ENCODE measurements around the gene DUOX2.
A peak's percentile ranks its signal among the peaks of the same experiment; 100 is the strongest.
"Not testable (repeated sequence)": the region's sequence is repeated elsewhere in the genome, so short reads cannot be mapped to it uniquely, and the experiment has no call there.

Gene DUOX2

DNA sequence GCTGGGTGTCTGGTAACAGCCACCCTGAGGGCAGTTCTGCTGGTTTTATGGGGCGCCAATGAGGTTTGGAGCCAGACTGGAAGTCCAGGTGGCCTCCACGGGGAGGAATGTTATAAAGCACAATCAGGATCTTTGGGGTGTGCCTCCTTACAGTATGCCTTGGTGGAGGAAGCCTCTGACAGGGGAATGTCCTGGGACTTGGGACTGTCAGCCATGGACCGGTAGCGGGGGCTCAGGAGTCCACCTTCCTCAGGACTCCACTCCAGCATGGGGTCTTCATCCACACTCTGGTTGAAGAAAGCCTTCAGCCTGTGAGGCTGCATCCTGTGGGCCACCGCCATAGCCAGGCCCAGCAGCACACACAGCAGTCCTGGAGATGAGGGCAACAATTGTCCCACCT lies 5.0 kb upstream of the DUOX2 start:
- no peak for DNase-seq

DNA sequence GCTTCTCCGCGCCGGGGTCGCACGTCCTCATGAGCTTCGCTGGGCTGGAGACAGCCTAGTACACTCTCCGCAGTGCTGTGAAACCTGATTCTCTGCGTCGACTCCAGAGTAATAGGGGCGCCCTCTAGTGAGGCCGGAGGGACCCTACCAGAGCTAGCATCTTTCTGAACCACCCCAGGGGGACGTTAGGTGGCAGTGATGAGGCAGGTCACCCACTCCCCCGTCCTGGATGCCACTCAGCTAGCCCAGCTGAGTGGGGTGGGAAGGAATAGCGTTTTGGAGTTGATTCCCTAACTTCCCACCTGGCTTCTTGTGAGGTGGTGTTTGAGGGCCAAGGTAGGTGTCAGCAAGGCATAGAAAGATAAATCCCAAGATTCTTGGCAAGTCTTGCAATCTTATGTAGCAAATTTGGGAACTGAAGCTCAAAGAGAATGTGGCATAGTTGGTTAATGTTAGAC lies 4.2 kb upstream of the DUOX2 start:
- peak; percentile 97 for DNase-seq

DNA sequence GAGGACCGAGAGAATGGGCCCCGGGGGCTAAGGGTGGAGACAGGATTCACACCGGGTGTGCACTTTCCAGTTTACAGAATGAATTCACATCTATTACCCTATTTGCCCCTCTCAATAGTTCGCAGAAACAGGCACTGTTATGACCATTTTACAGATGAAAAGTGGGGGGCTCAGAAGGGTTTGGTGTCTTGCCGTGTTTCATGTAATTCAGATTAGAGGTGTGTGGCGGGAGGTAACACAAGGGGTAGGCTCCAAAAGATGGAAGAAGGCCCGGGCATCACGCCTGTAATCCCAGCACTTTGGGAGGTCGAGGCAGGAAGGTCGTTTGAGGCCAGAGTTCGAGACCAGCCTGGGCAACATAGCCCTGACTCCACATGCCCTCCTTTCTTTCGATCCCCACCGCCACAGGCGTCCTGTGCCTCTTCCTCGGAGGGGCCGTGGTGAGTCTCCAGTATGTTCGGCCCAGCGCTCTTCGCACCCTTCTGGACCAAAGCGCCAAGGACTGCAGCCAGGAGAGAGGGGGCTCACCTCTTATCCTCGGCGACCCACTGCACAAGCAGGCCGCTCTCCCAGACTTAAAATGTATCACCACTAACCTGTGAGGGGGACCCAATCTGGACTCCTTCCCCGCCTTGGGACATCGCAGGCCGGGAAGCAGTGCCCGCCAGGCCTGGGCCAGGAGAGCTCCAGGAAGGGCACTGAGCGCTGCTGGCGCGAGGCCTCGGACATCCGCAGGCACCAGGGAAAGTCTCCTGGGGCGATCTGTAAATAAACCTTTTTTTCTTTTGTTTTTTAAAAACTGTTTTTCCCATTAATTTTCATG lies 3.5 kb upstream of the DUOX2 start:
- DNase-seq, result no peak

DNA sequence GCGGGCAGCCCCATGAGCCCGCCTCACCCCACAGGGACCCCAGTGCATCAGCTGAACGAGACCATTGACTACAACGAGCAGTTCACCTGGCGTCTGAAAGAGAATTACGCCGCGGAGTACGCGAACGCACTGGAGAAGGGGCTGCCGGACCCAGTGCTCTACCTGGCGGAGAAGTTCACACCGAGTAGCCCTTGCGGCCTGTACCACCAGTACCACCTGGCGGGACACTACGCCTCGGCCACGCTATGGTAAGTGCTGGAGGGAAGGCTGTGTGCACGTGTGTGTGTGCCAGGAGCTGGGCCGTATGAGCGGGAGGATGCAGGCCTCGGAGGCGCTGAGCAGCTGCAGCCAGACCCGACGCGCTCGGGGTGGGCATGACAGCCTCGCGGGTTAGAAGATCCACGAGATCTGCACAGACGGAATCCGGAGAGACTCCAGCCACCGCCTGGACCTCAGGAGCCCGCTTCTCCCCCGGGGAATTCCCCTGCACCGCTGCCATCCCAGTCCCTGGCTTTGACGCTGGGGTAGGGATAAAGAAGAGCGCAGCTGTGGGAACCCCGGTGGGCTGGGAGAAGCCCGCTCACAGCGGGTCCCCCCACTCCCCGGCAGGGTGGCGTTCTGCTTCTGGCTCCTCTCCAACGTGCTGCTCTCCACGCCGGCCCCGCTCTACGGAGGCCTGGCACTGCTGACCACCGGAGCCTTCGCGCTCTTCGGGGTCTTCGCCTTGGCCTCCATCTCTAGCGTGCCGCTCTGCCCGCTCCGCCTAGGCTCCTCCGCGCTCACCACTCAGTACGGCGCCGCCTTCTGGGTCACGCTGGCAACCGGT lies 2.7 kb upstream of the DUOX2 start:
- DNase-seq, result no peak

DNA sequence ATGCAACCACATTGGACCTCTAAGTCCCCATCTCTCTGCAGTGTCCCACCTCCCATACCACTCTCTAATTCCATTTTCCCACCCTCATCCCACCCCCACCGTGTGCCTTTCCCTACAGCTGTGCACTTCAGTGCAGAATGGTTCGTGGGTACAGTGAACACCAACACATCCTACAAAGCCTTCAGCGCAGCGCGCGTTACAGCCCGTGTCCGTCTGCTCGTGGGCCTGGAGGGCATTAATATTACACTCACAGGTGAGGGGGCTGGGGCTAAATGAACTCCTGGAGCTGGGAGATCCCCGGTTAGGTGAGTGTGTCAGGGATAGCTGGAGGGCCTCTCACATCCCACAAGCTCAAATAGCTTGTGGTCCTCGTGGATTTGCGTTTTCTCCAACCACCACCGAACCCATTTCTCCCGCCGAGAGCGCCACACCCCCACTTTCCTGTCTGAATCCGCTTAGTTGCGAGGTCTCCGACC lies 2.1 kb upstream of the DUOX2 start:
- no peak for DNase-seq

DNA sequence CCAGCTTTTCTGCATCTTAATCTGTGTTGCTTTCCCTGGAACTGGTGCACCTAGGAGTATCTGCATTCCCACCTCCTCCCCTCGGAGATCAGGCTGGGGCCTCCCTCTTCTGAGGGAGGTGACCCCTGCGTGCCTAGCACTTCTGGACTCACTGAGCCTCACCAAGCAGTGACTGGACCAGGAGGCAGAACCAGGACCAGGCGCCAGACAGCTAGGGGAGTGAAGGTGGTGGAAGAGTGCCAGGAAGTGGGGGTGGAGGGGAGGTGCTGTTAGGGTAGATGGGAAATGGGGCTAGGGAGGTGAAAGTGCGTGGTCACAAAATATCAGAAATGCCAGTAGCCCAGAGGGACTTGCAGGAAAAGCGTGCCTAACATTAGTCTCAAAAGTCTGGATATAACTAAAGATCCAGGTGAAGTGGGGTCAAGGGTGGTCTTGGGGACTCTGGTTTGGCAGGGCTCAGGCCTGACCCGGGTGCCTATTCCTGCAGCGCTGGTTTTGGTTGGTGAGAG lies 1.4 kb upstream of the DUOX2 start:
- DNase-seq, result no peak

DNA sequence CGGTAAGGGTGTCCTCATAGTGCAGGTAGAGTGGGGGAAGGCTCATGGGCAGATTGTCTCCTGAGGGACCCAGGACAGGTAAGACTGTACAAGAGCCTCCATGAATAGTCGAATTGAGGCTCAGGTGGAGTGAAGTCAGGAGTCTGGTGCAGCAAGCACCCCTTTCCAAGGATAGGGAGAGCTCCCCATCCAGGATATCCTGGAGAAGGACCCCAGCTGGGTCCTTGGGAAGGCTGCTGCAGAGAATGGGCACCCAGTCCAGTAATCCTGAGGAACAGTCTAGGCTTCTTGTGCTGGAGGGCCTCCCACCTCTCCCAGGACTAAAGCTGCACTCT lies 746 bp upstream of the DUOX2 start:
- DNase-seq, result no peak

DNA sequence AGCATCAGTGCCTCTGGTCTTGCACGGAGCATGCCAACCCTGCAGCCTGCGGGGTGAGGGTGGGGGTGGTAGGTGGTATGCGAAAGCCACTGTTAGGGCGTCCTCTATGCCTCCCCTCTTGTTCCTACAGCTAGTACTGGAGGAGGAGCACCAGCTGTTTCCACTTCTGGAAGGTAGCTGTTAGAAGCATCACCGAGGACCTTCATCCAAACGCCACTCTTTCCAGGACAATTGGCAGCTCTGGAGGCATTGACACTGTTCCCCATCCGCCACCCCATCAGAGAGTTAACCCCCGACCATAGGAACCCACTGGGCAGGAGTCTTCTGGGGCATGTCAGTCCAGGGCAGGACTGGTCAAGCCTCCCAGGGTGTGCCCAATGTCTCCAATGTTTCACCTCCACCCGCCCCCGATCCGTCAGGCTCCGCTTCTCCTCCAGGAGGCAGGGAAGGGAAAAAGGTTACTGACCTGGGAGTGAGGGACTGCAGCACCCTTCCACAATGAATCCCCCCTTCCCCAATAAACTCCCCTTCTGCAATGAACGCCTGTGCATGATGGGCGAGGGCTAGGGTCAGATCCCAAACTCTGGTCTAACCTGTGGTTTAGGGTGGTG lies 487 bp downstream of the DUOX2 start:
- DNase-seq, result no peak

DNA sequence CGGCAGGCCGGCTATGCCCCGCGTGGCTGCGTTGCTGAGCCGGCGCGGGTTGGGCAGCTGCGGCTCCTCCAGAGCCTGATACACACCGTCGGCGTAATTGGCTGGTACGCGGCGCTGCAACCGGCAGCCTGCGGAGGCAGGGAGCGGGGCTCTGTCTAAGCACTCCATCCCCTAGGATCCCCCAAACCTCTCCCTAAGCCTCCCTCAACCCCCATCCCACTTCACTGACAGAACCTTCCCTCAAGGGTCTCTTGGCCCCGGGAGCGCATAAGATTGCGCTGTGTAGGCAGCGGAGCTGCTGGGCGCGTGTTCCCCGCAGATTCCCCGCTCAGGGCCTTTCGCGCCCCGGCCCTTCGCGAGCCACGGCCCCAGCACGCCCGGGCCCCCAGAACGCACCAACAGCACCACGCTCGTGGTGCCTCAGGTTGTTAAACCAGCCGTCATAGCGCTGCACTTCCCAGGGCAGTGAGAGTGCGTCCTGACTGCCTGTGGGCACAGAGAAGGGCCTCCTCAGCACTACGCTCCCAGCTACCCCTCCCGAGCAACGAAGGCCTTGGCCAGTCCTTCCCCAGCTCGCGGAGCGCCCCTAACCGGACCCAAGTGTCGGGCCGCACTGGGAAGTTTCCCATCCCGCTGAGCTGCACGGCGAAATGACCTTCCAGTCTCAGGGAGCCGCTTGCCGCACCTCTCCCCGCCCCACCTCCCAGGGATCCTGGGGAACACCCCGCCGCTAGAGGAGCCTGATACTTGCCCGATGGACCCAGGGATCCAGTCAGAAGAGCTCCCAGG lies 1.2 kb downstream of the DUOX2 start:
- DNase-seq, result peak; percentile 39

DNA sequence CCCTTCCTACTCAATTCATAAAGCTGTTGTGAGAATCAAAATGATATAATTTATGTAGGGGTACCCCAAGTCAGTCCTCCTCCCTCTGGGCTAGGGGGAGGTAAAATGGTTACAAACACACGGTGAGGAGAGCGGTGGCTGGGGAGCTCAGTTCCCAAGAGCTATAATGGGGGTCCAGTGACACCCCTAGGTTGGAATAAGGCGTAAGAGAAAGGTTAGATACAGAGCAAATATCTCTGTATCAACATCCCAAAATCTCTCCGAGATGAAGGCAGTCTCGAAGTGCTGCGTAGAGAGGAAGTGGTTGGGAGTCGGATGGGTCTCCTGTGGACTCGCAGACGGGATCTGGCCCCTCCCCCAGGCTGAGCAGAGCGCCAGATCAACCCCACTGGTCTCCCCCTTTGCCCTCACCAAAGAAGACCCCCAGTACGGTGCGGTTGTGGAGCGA lies 1.8 kb downstream of the DUOX2 start:
- DNase-seq, result no peak

DNA sequence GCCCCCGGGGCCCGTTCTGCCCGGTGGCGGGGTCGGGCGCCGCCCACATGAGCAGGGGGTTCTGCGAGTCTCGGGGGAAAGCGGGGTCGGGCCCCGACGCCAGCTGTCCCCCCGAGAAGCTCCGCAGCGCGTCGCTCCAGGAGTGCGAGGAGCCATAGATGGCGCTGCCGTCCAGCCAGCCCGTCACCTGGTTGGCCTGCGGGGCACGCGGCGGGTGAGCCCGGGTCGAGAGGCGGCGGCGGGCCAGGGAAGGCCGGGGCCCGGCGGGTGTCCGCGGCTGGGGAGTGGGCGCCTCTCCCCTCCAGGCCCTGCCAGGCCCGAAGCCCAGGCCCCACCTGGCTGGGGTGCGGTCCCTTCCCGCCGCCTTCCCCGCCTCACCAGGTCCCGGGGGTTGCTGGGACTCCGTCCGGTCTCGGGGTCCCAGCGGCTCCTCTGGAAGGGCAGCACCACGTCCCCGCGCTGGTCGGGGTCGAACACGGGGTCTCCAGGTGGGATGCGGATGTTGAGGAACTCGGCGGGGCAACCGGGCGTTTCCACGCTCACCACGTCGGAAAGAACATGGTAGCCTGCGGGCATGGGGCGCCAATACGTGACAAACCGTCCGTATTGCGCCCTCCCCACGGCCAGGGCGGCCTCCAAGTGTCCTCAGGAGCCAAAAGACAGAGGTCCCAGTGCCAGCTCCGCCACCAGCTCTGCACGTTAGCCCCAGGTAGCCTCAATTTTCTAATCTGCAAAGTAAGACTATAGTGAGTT lies 2.4 kb downstream of the DUOX2 start:
- DNase-seq, result no peak

DNA sequence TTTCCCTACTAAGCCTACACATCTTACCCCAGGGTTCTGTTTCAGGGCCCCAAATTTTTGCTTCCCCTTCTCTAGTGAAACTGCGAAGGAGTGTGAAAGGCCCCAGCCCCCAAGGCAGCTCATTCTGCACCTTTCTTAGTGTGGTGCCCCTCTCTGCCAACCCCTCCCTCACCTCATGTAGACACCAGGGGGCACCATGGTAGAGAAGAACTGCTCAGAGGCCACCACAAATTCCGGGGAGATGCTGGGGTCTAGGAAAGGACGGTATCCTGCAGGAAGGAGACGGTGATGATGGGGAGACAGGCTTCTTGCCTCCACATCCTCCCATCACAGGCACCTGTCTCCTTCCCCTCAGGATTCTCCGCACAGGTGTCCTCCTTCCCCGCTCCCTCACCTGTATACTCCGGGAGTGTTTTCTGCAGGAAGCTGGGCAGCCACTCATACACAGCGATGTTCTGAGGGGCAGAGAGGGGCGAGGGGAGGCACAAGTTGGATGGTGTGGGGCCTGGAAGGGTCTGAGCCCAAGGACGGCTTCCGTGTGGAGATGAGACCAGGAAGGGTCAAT lies 3.6 kb downstream of the DUOX2 start:
- DNase-seq, result no peak

DNA sequence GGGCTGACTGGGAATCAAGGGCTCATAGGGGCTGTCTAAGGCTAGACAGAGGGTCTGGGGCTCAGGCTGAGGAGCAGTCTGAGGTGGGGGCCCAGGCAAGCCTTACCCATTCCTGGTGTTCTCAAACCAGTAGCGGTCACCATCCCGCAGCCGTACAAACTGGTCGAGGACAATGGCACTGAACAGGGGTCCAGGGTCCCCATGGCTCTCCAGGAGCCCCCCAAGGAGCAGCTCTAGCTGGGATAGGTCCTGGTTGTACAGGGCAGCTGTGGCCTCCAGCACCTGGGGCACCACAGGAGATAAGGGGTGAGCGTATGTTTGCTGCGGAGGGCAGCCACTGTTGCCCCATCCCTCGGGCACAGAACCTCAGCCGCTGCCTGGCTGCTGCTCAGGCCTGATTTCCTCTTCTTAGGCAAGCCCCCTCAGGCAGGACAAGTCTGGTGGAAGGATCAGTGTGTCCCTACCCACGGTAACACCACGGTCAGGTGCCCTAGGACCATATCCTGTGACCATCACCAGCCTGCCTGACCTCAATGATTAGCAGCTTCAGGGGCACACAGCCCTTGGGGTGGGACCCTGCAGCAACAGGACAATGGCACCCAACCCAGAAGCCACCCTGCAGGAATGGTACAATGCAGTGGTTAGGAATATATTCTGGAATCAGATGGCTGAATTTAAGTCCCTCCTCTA lies 5.9 kb downstream of the DUOX2 start:
- DNase-seq, result no peak

DNA sequence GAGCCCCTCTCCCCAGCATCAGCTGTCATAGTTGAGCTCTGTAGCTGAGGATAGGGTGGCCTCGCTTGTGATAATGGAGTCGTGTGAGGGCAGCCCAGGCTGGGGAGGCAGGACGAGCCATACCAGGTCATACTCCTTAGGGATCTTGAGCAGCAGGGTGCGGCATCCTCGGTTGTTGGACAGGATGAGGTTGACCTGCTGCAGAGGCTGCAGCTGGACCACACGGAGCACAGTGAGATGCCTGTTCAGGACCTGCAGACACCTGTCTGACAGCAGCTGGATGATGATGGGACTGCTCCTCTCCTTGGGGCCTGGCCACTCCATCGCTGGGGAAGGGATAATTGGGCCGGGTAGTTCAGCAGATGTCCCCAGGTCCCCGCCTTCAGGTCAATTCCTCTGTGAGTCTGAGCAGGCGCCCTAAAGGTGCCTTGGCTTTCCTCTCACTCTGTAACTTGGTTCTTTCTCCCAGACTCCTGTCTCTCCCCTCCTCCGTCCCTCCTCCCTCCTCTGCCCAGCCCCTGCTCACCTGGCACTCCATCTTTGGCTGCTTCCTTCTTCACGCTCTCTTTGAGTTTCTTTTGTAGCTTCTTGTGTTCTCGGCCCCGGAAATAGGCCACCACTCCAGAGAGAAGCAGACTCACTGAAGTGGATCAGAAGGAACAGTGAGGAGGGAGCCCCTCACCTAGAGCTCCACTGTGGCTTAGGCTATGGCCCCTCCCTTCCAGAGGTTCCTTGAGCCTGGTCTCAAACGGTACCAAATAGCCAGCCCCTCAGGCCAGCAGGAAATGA lies 7.8 kb downstream of the DUOX2 start:
- no peak for DNase-seq

DNA sequence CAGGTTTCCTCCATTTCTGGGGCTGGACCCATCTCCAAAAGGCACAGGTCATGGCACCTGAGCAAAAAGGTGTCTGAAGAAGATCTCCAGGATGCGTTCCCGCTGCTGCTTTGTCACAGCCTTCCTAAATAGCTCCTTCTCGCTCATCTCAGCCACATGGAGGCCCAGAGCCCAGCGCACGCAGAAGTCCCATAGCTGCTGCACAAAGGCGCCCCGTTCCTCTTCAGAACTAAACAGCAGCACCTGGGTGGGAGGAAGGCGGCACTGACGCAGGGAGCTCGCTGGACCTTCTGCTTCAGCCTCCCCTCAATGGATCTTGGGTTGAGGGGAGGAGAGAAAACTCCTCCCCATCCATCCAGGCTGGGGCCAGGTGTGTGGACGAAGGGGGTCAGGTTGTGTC lies 8.4 kb downstream of the DUOX2 start:
- DNase-seq, result no peak

DNA sequence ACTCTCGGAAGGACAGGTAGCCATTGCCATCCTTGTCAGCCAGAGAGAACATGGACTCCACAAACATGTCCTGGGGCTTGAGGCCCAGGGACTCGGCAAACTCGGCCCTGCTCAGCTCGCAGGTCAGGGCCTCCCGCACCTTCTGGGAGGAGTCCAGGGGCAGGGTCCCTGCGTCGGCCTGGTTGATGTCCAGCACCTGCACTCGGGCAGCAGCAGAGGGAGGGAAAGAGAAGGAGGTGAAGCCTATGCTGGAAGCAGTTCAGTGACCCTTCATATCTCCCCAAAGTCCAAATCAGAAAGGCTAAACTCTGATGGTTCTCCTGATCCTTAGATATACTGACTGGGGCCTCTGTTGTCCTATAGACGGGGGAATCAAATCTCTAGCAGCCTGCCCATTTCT lies 9.8 kb downstream of the DUOX2 start:
- DNase-seq, result not testable (repeated sequence)

DNA sequence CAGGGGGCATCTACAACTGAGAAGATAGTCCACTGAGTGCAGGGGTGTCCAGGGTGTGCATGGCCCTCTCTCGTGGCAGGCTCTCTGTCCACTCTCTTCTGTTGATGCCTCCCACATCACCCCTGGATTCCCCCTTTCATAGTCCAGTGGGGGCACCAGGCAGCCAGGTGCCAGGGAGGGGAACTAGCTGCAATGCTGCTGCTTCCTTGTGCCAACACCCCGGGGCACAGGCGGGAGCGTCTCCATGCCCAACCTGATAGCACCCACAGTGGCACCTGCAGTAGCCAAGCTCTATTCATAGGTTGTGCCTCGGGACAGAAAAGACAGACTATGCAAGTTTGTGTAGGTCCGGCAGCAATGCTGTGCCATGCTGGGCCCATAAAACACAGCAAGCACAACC lies 11.7 kb downstream of the DUOX2 start:
- no peak for DNase-seq

DNA sequence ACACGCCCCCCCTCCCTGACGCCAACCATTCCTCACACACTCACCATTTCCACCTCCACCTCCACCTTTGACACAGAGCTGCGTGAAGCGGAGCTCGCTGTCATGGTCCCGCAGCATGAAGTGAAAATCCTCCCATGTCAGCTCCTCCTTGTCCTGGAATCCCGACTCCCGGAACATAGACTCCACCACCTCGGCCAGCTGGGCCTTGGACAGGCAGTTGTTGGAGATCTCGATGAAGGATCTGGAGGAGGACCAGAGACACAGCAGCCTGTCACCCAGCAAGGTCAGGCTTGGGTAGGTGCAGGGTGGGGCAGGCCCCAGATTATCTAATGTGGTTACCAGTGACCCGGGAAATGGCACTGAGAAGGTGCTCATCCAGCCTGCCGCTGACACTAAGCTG lies 12.2 kb downstream of the DUOX2 start:
- DNase-seq, result no peak

DNA sequence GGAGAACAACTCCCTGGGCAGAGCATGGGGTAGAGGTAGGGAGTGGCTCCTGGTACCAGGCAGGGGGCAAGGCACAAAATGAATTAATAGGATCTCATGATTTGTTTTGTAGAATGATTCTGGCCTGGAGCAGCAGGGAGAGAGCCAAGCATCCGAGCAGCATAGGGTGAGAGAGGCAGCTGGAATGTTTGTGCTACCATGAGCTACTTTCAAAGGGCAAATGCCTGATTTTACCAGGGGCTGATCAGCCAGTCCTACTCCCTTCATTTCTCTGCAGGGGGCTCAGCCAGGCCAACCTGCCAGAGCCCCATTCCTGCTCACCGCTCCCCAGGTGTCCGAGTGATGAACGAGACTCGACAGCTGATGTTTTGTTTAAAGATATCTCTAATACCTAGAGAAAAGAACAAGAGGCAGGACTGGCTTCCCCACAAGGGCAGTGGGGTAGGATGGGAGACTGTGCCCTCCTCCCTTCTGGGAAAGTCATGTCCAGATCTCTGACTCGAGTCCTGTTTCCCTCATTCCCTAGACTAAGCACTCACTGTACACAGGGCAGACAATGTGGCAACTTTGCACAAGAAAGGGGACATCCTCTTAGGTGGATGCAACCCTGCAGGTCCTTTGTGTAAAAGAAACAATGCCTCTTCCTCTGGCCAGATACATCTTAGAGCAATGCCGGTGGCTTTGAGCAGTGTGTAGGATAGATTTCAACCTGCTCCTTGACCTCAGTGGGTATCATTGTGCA lies 12.9 kb downstream of the DUOX2 start:
- DNase-seq, result no peak

All from hematopoietic multipotent progenitor cell treated with erythropoietin and hydrocortisone succinate and interleukin-3 and kit ligand, for 6 days (in vitro differentiated cells).